CD8-positive, alpha-beta memory T cell (primary cell): ENCODE results near the gene UBE3B. TPM values are rescaled to one million over a fixed set of nuclear protein-coding genes. Genes with fewer than 3 reads are reported as not detected.

ENCODE experiments used
- CTCF ChIA-PET: fragments of 350-600 bp; sonication (Branson Sonifier 250); formaldehyde crosslinking; loops from one replicate; lab custom pipeline; 2021; ENCODE audit warnings: antibody characterized with exemption; lab: Charles Lee
- POLR2A ChIA-PET: fragments of 350-600 bp; sonication (Branson Sonifier 250); formaldehyde crosslinking; loops from one replicate; lab custom pipeline; 2021; ENCODE audit warnings: antibody characterized with exemption; lab: Charles Lee
- DNase-seq, 5 donors: peaks; one replicate each; pipeline versions ENCODE4 v3.0.0 to v3.0.0-alpha.2; 2020 to 2022; ENCODE audit warnings: mixed read lengths in 1 of 5
- H3K27ac ChIP-seq: one replicate; pipeline ENCODE4 v1.7.0; 2013; ENCODE audit warnings: low read depth, mild to moderate bottlenecking, low read length, moderate library complexity
- H3K27me3 ChIP-seq: 2 replicates; pipeline ENCODE4 v1.7.0; 2013; ENCODE audit warnings: low read length, mild to moderate bottlenecking; ENCODE audit not compliant: insufficient read depth, poor library complexity, severe bottlenecking
- H3K36me3 ChIP-seq: 2 replicates; pipeline ENCODE4 v1.7.0; 2013; ENCODE audit warnings: mild to moderate bottlenecking, low read length, moderate library complexity; ENCODE audit not compliant: insufficient read depth
- H3K4me1 ChIP-seq: 2 replicates; pipeline ENCODE4 v1.7.0; 2013; ENCODE audit warnings: mild to moderate bottlenecking, low read length, moderate library complexity; ENCODE audit not compliant: insufficient read depth
- H3K4me3 ChIP-seq: 2 replicates; pipeline ENCODE4 v1.7.0; 2013; ENCODE audit warnings: mild to moderate bottlenecking, low read length
- H3K9me3 ChIP-seq: 2 replicates; pipeline ENCODE4 v1.7.0; 2013; ENCODE audit warnings: mild to moderate bottlenecking, low read length
- H3K27ac Mint-ChIP-seq, 8 donors: one replicate each; pipeline ENCODE4 v1.8.0; 2020 to 2021; ENCODE audit warnings: mixed read lengths in 8 of 8, mild to moderate bottlenecking in 6 of 8, inconsistent platforms in 3 of 8, moderate library complexity in 3 of 8
- H3K27me3 Mint-ChIP-seq, 2 donors: one replicate each; pipeline ENCODE4 v1.8.0; 2020 to 2021; ENCODE audit warnings: mixed read lengths in 2 of 2, mild to moderate bottlenecking in 1 of 2, moderate library complexity in 1 of 2
- H3K36me3 Mint-ChIP-seq, 3 donors: one replicate each; pipeline ENCODE4 v1.8.0; 2020 to 2021; ENCODE audit warnings: mixed read lengths in 3 of 3, inconsistent platforms in 1 of 3, mild to moderate bottlenecking in 1 of 3
- H3K4me1 Mint-ChIP-seq, 3 donors: one replicate each; pipeline ENCODE4 v1.8.0; 2020 to 2021; ENCODE audit warnings: mixed read lengths in 3 of 3, inconsistent platforms in 1 of 3, mild to moderate bottlenecking in 1 of 3
- H3K4me3 Mint-ChIP-seq, 7 donors: one replicate each; pipeline ENCODE4 v1.8.0; 2020 to 2021; ENCODE audit warnings: mixed read lengths in 7 of 7, mild to moderate bottlenecking in 6 of 7, moderate library complexity in 4 of 7, inconsistent platforms in 2 of 7
- H3K9me3 Mint-ChIP-seq, 5 donors: one replicate each; pipeline ENCODE4 v1.8.0; 2020 to 2022; ENCODE audit warnings: mixed read lengths in 5 of 5, mild to moderate bottlenecking in 3 of 5, moderate library complexity in 2 of 5, inconsistent platforms in 1 of 5
- polyA plus RNA-seq: library from polyadenylated mRNA; unstranded; fragments of 300-500 nt; fragmentation: Illumina TruSeq; gene quantifications from one replicate; pipeline ENCODE4 v1.2.3, GENCODE V29; 2021
- total RNA-seq, 2 experiments: library from RNA; stranded (reverse); gene quantifications; one replicate each; pipeline ENCODE4 v1.2.3, GENCODE V29; 2021

Gene UBE3B
- total and polyA plus RNA-seq, 3 experiments from 2014 or later: 20.8 to 40.2 (median 38.3) TPM

DNA sequence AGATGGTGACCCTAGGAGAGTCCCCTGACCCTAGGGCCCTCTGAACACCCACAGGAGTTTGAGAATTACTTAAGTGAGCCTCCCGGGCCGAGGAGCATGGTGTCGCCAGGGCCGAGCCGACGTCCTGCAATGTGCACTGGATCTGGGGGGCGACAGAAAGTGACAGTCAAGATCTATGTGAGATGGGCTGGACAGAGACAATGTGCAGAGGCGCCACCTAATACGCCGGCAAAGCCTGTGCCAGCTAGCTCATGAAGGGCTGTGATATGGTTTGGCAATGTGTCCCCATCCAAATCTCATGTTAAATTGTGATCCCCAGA is 84.2 kb downstream of the UBE3B start:
- Mint-ChIP-seq H3K27me3 (no peaks in the 10 kb centered on the region), H3K4me3 (no peak overlapping the region), H3K36me3 (peaks cover 7 to 42% (median 9%) of the 10 kb centered on the region in 3 donors), H3K4me1 (no peaks in the 10 kb centered on the region), H3K9me3 (peaks cover 0 to 4% (median 0%) of the 10 kb centered on the region in 5 donors), H3K27ac (no peak overlapping the region)
- H3K4me3 ChIP-seq: no peak overlapping the region
- no peak overlapping the region for H3K27ac ChIP-seq
- ChIA-PET POLR2A (no interaction called here), CTCF (no interaction called here)
- no peaks in the 10 kb centered on the region for H3K4me1 ChIP-seq
- H3K36me3 ChIP-seq: peaks cover 16% of the 10 kb centered on the region
- H3K27me3 ChIP-seq: no peaks in the 10 kb centered on the region
- no peaks in the 10 kb centered on the region for H3K9me3 ChIP-seq
- DNase-seq: no peak

DNA sequence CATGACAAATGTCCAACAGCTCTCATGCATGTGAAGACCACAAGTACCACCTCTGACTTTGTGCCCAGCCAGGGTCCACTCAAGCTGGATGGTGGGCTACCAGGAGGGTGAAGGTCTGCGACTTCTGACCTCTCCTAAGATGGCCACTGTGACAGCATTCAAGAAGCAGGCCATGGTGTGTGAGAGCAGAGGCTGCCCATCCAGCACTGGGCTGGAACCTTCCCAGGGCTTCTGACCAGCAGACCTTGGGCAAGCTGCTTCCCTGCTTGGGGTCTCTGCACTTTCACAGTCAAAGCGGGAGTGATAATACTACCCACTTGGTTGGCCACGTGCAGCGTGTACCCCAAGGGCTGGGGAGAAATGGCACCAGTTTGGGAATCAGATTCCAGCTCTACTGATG is 85.4 kb downstream of the UBE3B start:
- Mint-ChIP-seq H3K4me3 (no peak overlapping the region), H3K27me3 (no peaks in the 10 kb centered on the region), H3K9me3 (peaks cover 0 to 4% (median 0%) of the 10 kb centered on the region in 5 donors), H3K27ac (no peak overlapping the region), H3K36me3 (peaks cover 9 to 53% (median 9%) of the 10 kb centered on the region in 3 donors), H3K4me1 (no peaks in the 10 kb centered on the region)
- Histone ChIP-seq H3K27ac (no peak overlapping the region), H3K27me3 (no peaks in the 10 kb centered on the region), H3K9me3 (no peaks in the 10 kb centered on the region), H3K4me1 (no peaks in the 10 kb centered on the region), H3K4me3 (no peak overlapping the region), H3K36me3 (peaks cover 16% of the 10 kb centered on the region)
- CTCF ChIA-PET: no interaction called here
- POLR2A ChIA-PET: no interaction called here
- no peak for DNase-seq

DNA sequence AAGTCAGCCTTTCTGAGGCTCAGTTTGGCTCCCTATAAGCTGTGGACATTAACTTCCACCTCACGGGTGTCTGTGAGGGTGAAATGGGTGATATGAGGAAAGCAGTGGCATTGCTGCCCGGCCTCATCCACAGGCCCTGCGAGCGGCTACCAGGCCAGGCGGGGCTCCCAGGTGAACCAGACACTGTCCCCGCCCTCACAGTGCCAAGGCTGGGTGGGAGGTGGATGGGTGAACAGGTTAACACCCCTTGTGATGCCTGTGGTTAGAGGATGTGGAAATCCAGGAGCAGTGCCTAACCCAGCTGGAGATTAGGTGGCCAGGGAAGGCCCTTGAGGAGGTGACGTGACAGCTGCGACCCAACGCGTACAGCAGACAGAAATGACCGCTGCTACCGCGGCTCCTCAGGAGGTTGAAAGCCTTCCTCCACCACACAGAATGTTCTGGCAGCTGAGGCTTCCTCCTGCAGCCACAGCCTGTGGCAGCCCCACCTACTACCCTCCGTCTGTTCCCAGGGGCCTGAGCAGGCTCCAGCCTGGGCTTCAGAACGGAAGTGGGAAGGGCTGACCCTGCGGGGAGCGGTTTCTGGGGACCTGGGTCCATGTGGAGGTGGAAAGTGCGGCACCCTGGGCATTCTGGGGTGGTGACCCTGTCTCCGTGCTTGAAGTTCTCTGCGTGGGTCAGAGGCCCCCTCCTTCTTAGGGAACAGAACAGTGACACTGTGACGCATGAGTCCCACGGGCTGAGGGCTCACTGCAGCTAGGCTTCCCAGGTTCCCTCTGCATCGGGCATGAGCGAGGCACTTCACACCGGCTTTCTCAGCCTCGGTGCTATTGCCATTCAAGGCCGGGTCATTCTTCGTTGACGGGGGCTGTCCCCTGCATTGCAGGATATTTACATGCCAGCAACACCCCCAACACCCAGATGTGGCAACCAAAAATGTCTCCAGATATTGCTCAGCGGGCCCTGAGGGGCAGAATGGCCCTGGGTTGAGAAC is 86.2 kb downstream of the UBE3B start:
- ChIA-PET CTCF (no interaction called here), POLR2A (no interaction called here)
- Histone ChIP-seq H3K9me3 (no peaks in the 10 kb centered on the region), H3K36me3 (peaks cover 16% of the 10 kb centered on the region), H3K27me3 (no peaks in the 10 kb centered on the region), H3K4me1 (no peaks in the 10 kb centered on the region), H3K4me3 (no peak overlapping the region), H3K27ac (no peak overlapping the region)
- no peak for DNase-seq
- H3K36me3 Mint-ChIP-seq: peaks cover 9 to 60% (median 13%) of the 10 kb centered on the region in 3 donors
- H3K9me3 Mint-ChIP-seq: peaks cover 0 to 4% (median 0%) of the 10 kb centered on the region in 5 donors
- H3K27me3 Mint-ChIP-seq: no peaks in the 10 kb centered on the region
- no peak overlapping the region for H3K4me3 Mint-ChIP-seq
- H3K4me1 Mint-ChIP-seq: no peaks in the 10 kb centered on the region
- no peak overlapping the region for H3K27ac Mint-ChIP-seq

DNA sequence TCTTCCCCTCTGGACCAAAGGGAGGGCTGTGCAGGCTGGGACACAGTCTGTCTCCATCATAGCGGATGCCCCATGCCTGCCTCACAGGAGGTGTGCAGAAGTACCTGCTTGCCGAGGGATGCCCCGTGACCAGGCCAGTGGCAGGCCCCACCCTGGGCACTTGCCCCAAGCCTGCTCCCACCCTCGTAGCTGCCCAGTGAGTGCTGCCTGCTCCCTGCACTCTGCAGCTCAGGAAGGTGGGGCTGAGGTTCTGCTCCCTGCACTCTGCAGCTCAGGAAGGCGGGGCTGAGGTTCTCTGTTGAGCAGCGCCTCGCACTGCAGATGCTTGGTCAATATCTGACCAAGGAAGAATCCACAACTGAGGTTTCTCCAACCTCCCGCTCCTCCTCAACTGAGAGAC is 89.0 kb downstream of the UBE3B start:
- H3K36me3 ChIP-seq: peaks cover 16% of the 10 kb centered on the region
- H3K4me3 Mint-ChIP-seq: no peak overlapping the region
- no peaks in the 10 kb centered on the region for H3K27me3 ChIP-seq
- H3K27ac Mint-ChIP-seq: no peak overlapping the region
- no peak for DNase-seq
- no peaks in the 10 kb centered on the region for H3K27me3 Mint-ChIP-seq
- H3K4me1 ChIP-seq: no peaks in the 10 kb centered on the region
- no peaks in the 10 kb centered on the region for H3K4me1 Mint-ChIP-seq
- H3K9me3 Mint-ChIP-seq: peaks cover 0 to 4% (median 0%) of the 10 kb centered on the region in 5 donors
- no peak overlapping the region for H3K27ac ChIP-seq
- peaks cover 9 to 72% (median 18%) of the 10 kb centered on the region in 3 donors for H3K36me3 Mint-ChIP-seq
- H3K4me3 ChIP-seq: no peak overlapping the region
- ChIA-PET CTCF (no interaction called here), POLR2A (no interaction called here)
- H3K9me3 ChIP-seq: no peaks in the 10 kb centered on the region

DNA sequence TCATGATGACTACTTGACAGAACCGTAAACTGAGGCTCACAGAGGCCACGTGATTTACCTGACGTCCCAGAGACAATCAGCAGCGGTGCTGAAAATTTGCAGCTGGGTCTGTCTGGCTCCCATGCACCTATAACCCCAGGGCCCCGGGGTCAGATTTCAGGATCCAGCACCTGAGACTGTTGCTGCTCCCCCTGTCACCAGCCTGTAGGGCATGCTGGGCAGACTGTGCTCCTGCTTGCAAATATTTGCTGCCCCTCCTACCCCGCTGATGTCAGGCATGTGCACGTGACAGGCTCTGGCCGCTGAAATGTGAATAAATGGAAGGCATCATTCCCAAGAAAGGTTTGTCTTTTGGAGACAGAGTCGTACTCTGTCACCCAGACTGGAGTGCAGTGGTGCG is 89.9 kb downstream of the UBE3B start:
- no peaks in the 10 kb centered on the region for H3K27me3 ChIP-seq
- POLR2A ChIA-PET: no interaction called here

DNA sequence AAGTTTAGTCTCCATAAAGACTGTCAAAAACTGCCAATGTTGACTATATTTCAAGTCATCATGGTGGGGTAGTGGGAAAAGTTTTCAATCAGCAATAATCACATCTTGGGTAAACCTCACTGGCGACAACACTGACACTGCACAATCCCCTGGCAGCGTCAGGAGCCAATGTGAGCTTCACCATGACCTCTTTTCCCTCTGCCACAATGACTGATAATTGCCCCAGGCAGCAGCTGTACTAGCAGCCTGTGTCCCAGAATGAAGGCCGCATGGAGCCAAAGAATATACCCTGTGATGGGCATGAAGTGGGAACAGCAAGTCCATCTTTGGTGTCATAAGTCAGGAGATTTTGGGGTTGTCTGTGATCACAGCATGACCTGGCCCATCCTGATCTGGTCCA is 90.5 kb downstream of the UBE3B start:
- H3K27me3 Mint-ChIP-seq: no peaks in the 10 kb centered on the region
- DNase-seq: no peak
- H3K36me3 ChIP-seq: peaks cover 6% of the 10 kb centered on the region
- H3K36me3 Mint-ChIP-seq: peaks cover 0 to 61% (median 16%) of the 10 kb centered on the region in 3 donors
- no peak overlapping the region for H3K27ac ChIP-seq
- H3K4me3 ChIP-seq: no peak overlapping the region
- no peaks in the 10 kb centered on the region for H3K27me3 ChIP-seq
- CTCF ChIA-PET: no interaction called here
- peaks cover 7 to 11% (median 10%) of the 10 kb centered on the region in 3 donors for H3K4me1 Mint-ChIP-seq
- H3K4me3 Mint-ChIP-seq: no peak overlapping the region
- no peaks in the 10 kb centered on the region for H3K9me3 ChIP-seq
- POLR2A ChIA-PET: no interaction called here
- peak overlapping the region in 1 of 8 donors; percentile 11 for H3K27ac Mint-ChIP-seq
- no peaks in the 10 kb centered on the region for H3K9me3 Mint-ChIP-seq
- peaks cover 7% of the 10 kb centered on the region for H3K4me1 ChIP-seq

More for the DNA sequence above, 89.9 kb downstream of the UBE3B start:
- CTCF ChIA-PET: no interaction called here
- Mint-ChIP-seq H3K36me3 (peaks cover 2 to 63% (median 16%) of the 10 kb centered on the region in 3 donors), H3K27me3 (no peaks in the 10 kb centered on the region), H3K9me3 (peaks cover 0 to 1% (median 0%) of the 10 kb centered on the region in 5 donors), H3K4me1 (peaks cover 0 to 4% (median 4%) of the 10 kb centered on the region in 3 donors), H3K4me3 (no peak overlapping the region), H3K27ac (no peak overlapping the region)
- DNase-seq: no peak
- no peaks in the 10 kb centered on the region for H3K4me1 ChIP-seq
- H3K4me3 ChIP-seq: no peak overlapping the region
- H3K27ac ChIP-seq: no peak overlapping the region
- no peaks in the 10 kb centered on the region for H3K9me3 ChIP-seq
- peaks cover 12% of the 10 kb centered on the region for H3K36me3 ChIP-seq

DNA sequence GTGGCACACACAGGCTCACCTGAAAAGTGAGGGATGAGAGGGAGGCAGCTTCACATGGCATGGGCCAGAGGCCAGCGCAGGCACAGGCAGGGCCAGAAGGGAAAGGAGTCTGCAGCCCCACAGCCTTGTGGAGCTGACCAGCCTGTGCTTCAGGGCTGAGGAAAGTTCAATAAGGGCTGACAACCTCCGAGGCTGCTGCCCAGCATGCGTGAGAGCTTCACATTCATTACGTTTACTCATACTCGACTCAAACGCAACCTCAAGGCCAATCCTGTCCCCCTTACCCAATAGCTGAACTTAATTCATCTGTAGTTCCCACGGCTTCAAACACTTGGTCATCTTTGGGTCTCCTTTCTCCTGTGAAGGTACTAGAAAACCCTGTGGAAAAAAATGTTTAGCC is 91.1 kb downstream of the UBE3B start:
- no peak overlapping the region for H3K4me3 ChIP-seq
- Mint-ChIP-seq H3K27ac (peak overlapping the region in 2 of 8 donors; percentile 11 to 89), H3K4me1 (peaks cover 11 to 15% (median 12%) of the 10 kb centered on the region in 3 donors), H3K4me3 (no peak overlapping the region), H3K36me3 (peaks cover 0 to 66% (median 16%) of the 10 kb centered on the region in 3 donors), H3K27me3 (peaks cover 0 to 3% of the 10 kb centered on the region in 2 donors), H3K9me3 (no peaks in the 10 kb centered on the region)
- no peaks in the 10 kb centered on the region for H3K9me3 ChIP-seq
- CTCF ChIA-PET: no interaction called here
- no peak for DNase-seq
- no peak overlapping the region for H3K27ac ChIP-seq
- H3K4me1 ChIP-seq: peaks cover 7% of the 10 kb centered on the region
- POLR2A ChIA-PET: no interaction called here
- H3K27me3 ChIP-seq: no peaks in the 10 kb centered on the region
- peaks cover 5% of the 10 kb centered on the region for H3K36me3 ChIP-seq
